ENCODE data around the gene LLGL2. TPM values are rescaled to one million over a fixed set of nuclear protein-coding genes. Genes with fewer than 3 reads are reported as not detected.

Gene LLGL2
- total RNA-seq, 1 donor, result 13.2 TPM

- Histone ChIP-seq H3K4me1 (ENCODE audit: insufficient read depth, low read length) (no peaks in the 10 kb centered on the region), H3K4me3 (ENCODE audit: low read length) (no peak overlapping the region), H3K9me3 (ENCODE audit: low read depth, low read length) (no peaks in the 10 kb centered on the region), H3K27me3 (ENCODE audit: insufficient read depth, low read length) (no peaks in the 10 kb centered on the region)
These were observed 31.8 kb downstream of the LLGL2 start for GRCh38 chr17:75557075-75557851.

GRCh38 chr17:75557852-75558665 lies 32.6 kb downstream of the LLGL2 start:
- Histone ChIP-seq H3K27me3 (ENCODE audit: insufficient read depth, low read length) (no peaks in the 10 kb centered on the region), H3K4me1 (ENCODE audit: insufficient read depth, low read length) (no peaks in the 10 kb centered on the region), H3K9me3 (ENCODE audit: low read depth, low read length) (no peaks in the 10 kb centered on the region), H3K4me3 (ENCODE audit: low read length) (no peak overlapping the region)

- no peaks in the 10 kb centered on the region for H3K9me3 ChIP-seq (ENCODE audit: low read depth, low read length)
- no peaks in the 10 kb centered on the region for H3K4me1 ChIP-seq (ENCODE audit: insufficient read depth, low read length)
- H3K4me3 ChIP-seq (ENCODE audit: low read length), result no peak overlapping the region
- no peaks in the 10 kb centered on the region for H3K27me3 ChIP-seq (ENCODE audit: insufficient read depth, low read length)
These were observed 33.4 kb downstream of the LLGL2 start for GRCh38 chr17:75558666-75559530.

GRCh38 chr17:75559958-75560533 lies 34.5 kb downstream of the LLGL2 start:
- Histone ChIP-seq H3K9me3 (ENCODE audit: low read depth, low read length) (no peaks in the 10 kb centered on the region), H3K27me3 (ENCODE audit: insufficient read depth, low read length) (no peaks in the 10 kb centered on the region), H3K4me3 (ENCODE audit: low read length) (no peak overlapping the region), H3K4me1 (ENCODE audit: insufficient read depth, low read length) (no peaks in the 10 kb centered on the region)

- Histone ChIP-seq H3K4me1 (ENCODE audit: insufficient read depth, low read length) (peaks cover 7% of the 10 kb centered on the region), H3K4me3 (ENCODE audit: low read length) (no peak overlapping the region), H3K27me3 (ENCODE audit: insufficient read depth, low read length) (no peaks in the 10 kb centered on the region), H3K9me3 (ENCODE audit: low read depth, low read length) (no peaks in the 10 kb centered on the region)
These were observed 36.6 kb downstream of the LLGL2 start for GRCh38 chr17:75561927-75562603.

GRCh38 chr17:75563063-75563758 lies 37.7 kb downstream of the LLGL2 start:
- Histone ChIP-seq H3K9me3 (ENCODE audit: low read depth, low read length) (no peaks in the 10 kb centered on the region), H3K4me1 (ENCODE audit: insufficient read depth, low read length) (peaks cover 7% of the 10 kb centered on the region), H3K27me3 (ENCODE audit: insufficient read depth, low read length) (no peaks in the 10 kb centered on the region), H3K4me3 (ENCODE audit: low read length) (no peak overlapping the region)

GRCh38 chr17:75564195-75564594 lies 38.7 kb downstream of the LLGL2 start:
- Histone ChIP-seq H3K27me3 (ENCODE audit: insufficient read depth, low read length) (no peaks in the 10 kb centered on the region), H3K9me3 (ENCODE audit: low read depth, low read length) (no peaks in the 10 kb centered on the region), H3K4me3 (ENCODE audit: low read length) (no peak overlapping the region), H3K4me1 (ENCODE audit: insufficient read depth, low read length) (peaks cover 7% of the 10 kb centered on the region)

GRCh38 chr17:75565066-75565465 lies 39.6 kb downstream of the LLGL2 start:
- peaks cover 7% of the 10 kb centered on the region for H3K4me1 ChIP-seq (ENCODE audit: insufficient read depth, low read length)
- H3K9me3 ChIP-seq (ENCODE audit: low read depth, low read length), result no peaks in the 10 kb centered on the region
- no peaks in the 10 kb centered on the region for H3K27me3 ChIP-seq (ENCODE audit: insufficient read depth, low read length)
- H3K4me3 ChIP-seq (ENCODE audit: low read length), result no peak overlapping the region

GRCh38 chr17:75565618-75566017 lies 40.1 kb downstream of the LLGL2 start:
- no peaks in the 10 kb centered on the region for H3K9me3 ChIP-seq (ENCODE audit: low read depth, low read length)
- no peaks in the 10 kb centered on the region for H3K27me3 ChIP-seq (ENCODE audit: insufficient read depth, low read length)
- no peak overlapping the region for H3K4me3 ChIP-seq (ENCODE audit: low read length)
- peaks cover 11% of the 10 kb centered on the region for H3K4me1 ChIP-seq (ENCODE audit: insufficient read depth, low read length)

GRCh38 chr17:75566416-75566815 lies 40.9 kb downstream of the LLGL2 start:
- Histone ChIP-seq H3K4me3 (ENCODE audit: low read length) (no peak overlapping the region), H3K4me1 (ENCODE audit: insufficient read depth, low read length) (peaks cover 19% of the 10 kb centered on the region), H3K9me3 (ENCODE audit: low read depth, low read length) (no peaks in the 10 kb centered on the region), H3K27me3 (ENCODE audit: insufficient read depth, low read length) (no peaks in the 10 kb centered on the region)

GRCh38 chr17:75566834-75567233 lies 41.3 kb downstream of the LLGL2 start:
- Histone ChIP-seq H3K4me1 (ENCODE audit: insufficient read depth, low read length) (peaks cover 23% of the 10 kb centered on the region), H3K4me3 (ENCODE audit: low read length) (no peak overlapping the region), H3K27me3 (ENCODE audit: insufficient read depth, low read length) (no peaks in the 10 kb centered on the region), H3K9me3 (ENCODE audit: low read depth, low read length) (no peaks in the 10 kb centered on the region)

GRCh38 chr17:75568412-75569255 lies 43.1 kb downstream of the LLGL2 start:
- H3K4me1 ChIP-seq (ENCODE audit: insufficient read depth, low read length), result peaks cover 24% of the 10 kb centered on the region
- no peaks in the 10 kb centered on the region for H3K27me3 ChIP-seq (ENCODE audit: insufficient read depth, low read length)
- H3K9me3 ChIP-seq (ENCODE audit: low read depth, low read length), result no peaks in the 10 kb centered on the region
- no peak overlapping the region for H3K4me3 ChIP-seq (ENCODE audit: low read length)

- no peaks in the 10 kb centered on the region for H3K27me3 ChIP-seq (ENCODE audit: insufficient read depth, low read length)
- no peak overlapping the region for H3K4me3 ChIP-seq (ENCODE audit: low read length)
- peaks cover 24% of the 10 kb centered on the region for H3K4me1 ChIP-seq (ENCODE audit: insufficient read depth, low read length)
- no peaks in the 10 kb centered on the region for H3K9me3 ChIP-seq (ENCODE audit: low read depth, low read length)
These were observed 44.7 kb downstream of the LLGL2 start for GRCh38 chr17:75570034-75570676.

Measured in mononuclear cell (primary cell).